K562 (cell line): ENCODE measurements around the gene MAP3K2. TPM values are rescaled to one million over a fixed set of nuclear protein-coding genes. Genes with fewer than 3 reads are reported as not detected.

Source experiments
- ATAC-seq: fragments of 200-7000 bp; cut with Tn5 transposase; 3 replicates; pipeline ENCODE4 v1.9.1; 2020; ENCODE audit warnings: moderate library complexity
- BruUV-seq: library from RNA; stranded (reverse); fragments of 400-500 nt; replicated peaks from 2 replicates; lab custom pipeline; 2021; lab: Mats Ljungman, UMichigan
- CTCF ChIA-PET: fragments of 300-600 bp; formaldehyde crosslinking; extraction: SDS; loops from one replicate; lab custom pipeline; 2021; ENCODE audit warnings: low intra/inter-chr PET ratio; lab: Yijun Ruan, JAX
- POLR2A ChIA-PET: fragments of 300-600, 350-650 bp; sonication (Branson Sonifier 250); formaldehyde crosslinking; extraction: SDS; loops from one replicate; lab custom pipeline; 2021; ENCODE audit warnings: antibody characterized with exemption, inconsistent platforms; lab: Yijun Ruan, JAX
- DNase-seq, 4 experiments: peaks; one replicate each; pipeline versions ENCODE4 v3.0.0 to v3.0.0-alpha.2; 2011 to 2018; ENCODE audit warnings: low spot score in 3 of 4, mixed read lengths in 3 of 4; ENCODE audit errors: extremely low read depth in 1 of 4
- FAIRE-seq: peaks from 2 replicates; lab custom pipeline; 2011; peaks lifted over from hg19 to GRCh38; lab: Jason Lieb, UNC
- H2AFZ ChIP-seq: 2 replicates; pipeline ENCODE4 v1.6.0; 2011; ENCODE audit warnings: low read depth, low read length, control low read depth, inconsistent platforms
- H3K27ac ChIP-seq: fragments of 200-600 bp; 3 replicates; pipeline ENCODE4 v1.8.0; 2011; ENCODE audit warnings: low read depth, mild to moderate bottlenecking, control low read depth, inconsistent platforms, low read length, moderate library complexity, mixed read lengths; ENCODE audit errors: extremely low read depth
- H3K27me3 ChIP-seq, 2 experiments: fragments of 300-600 bp in 1 of 2; 2 replicates in 1 of 2; 3 replicates in 1 of 2; pipeline versions ENCODE4 v1.6.0 to v1.8.0; 2011; ENCODE audit warnings: inconsistent platforms in 2 of 2, low read length in 2 of 2, mild to moderate bottlenecking in 1 of 2, mixed read lengths in 1 of 2, moderate library complexity in 1 of 2; ENCODE audit not compliant: control insufficient read depth in 2 of 2, insufficient read depth in 2 of 2
- H3K36me3 ChIP-seq: fragments of 300-600 bp; 3 replicates; pipeline ENCODE4 v1.8.0; 2011; ENCODE audit warnings: mild to moderate bottlenecking, low read length, inconsistent platforms; ENCODE audit not compliant: control insufficient read depth, insufficient read depth
- H3K4me1 ChIP-seq, 2 experiments: fragments of 200-600 bp in 1 of 2; replicated peaks in 1 of 2; 2 replicates in 1 of 2; 3 replicates in 1 of 2; pipeline versions ENCODE4 v1.5.1 to v1.8.0; 2011; ENCODE audit warnings: inconsistent platforms in 2 of 2, low read length in 2 of 2, mild to moderate bottlenecking in 1 of 2, mixed read lengths in 1 of 2, moderate library complexity in 1 of 2; ENCODE audit not compliant: control insufficient read depth in 2 of 2, insufficient read depth in 2 of 2
- H3K4me2 ChIP-seq: 2 replicates; pipeline ENCODE4 v1.6.1; 2011; ENCODE audit warnings: low read length, control low read depth, inconsistent platforms, mixed read lengths; ENCODE audit not compliant: insufficient read depth
- H3K4me3 ChIP-seq: fragments of 200-600 bp; sonication (generic), shearing (Covaris generic); 2 replicates; pipeline ENCODE4 v1.5.1; 2016; ENCODE audit warnings: control low read depth, inconsistent platforms
- H3K79me2 ChIP-seq: fragments of 200-600 bp; 3 replicates; pipeline ENCODE4 v1.8.0; 2011; ENCODE audit warnings: low read length, inconsistent platforms; ENCODE audit not compliant: control insufficient read depth, insufficient read depth
- H3K9ac ChIP-seq, 2 experiments: 2 replicates each; pipeline versions ENCODE4 v1.6.0 to v1.6.1; 2011; ENCODE audit warnings: low read depth in 2 of 2, low read length in 2 of 2, control low read depth in 1 of 2, inconsistent platforms in 1 of 2, mild to moderate bottlenecking in 1 of 2, mixed read lengths in 1 of 2; ENCODE audit not compliant: insufficient read depth in 1 of 2
- H3K9me1 ChIP-seq: one replicate; pipeline ENCODE4 v1.6.0; 2011; ENCODE audit warnings: inconsistent platforms, mild to moderate bottlenecking, low read length, moderate library complexity; ENCODE audit not compliant: control insufficient read depth, insufficient read depth
- H3K9me3 ChIP-seq: replicated peaks from 2 replicates; pipeline ENCODE4 v1.5.1; 2011; ENCODE audit warnings: low read depth, low read length, inconsistent platforms; ENCODE audit not compliant: control insufficient read depth, insufficient read depth
- H4K20me1 ChIP-seq: replicated peaks from 2 replicates; pipeline ENCODE4 v1.6.1; 2011; ENCODE audit warnings: low read length, inconsistent platforms, mixed read lengths; ENCODE audit not compliant: control insufficient read depth, insufficient read depth
- HMBOX1 ChIP-seq: sonication (generic); IDR thresholded peaks from 2 replicates; pipeline ENCODE4 v1.6.1; 2016
- POU5F1 ChIP-seq: fragments of 150-350 bp; IDR thresholded peaks from 2 replicates; pipeline ENCODE4 v1.6.1; 2014; ENCODE audit warnings: borderline replicate concordance, low read length, low read depth, mild to moderate bottlenecking; ENCODE audit not compliant: partially characterized antibody
- ZBTB17 ChIP-seq: fragments of 450-650 bp; formaldehyde crosslinking; IDR thresholded peaks from 2 replicates; pipeline ENCODE4 v1.4.0; 2020; ENCODE audit warnings: mild to moderate bottlenecking
- WGBS: fragments of 100-300 bp; shearing (Covaris generic); methylation state at CpG from one replicate; pipeline ENCODE4 v1.1.6; 2016; ENCODE audit warnings: low coverage, mixed read lengths; ENCODE audit not compliant: insufficient coverage; ENCODE audit errors: missing lambda C conversion rate; 5-methylcytosine and 5-hydroxymethylcytosine counted together
- in situ Hi-C: fragments of 300-500 bp; cut with MboI; formaldehyde crosslinking; loops from 4 replicates; pipeline ENCODE4 v1.15.0; 2018; ENCODE audit warnings: inconsistent platforms, mixed read lengths
- intact Hi-C: fragments of 100-400 bp; cut with micrococcal nuclease; formaldehyde crosslinking; loops from 2 replicates; pipeline ENCODE4 v1.14.2; 2022
- polyA plus RNA-seq, 8 experiments: library from polyadenylated mRNA; depleted of rRNA in 4 of 8; stranded (reverse) in 5 of 8; unstranded in 3 of 8; fragments of >200 nt; fragmentation: Nextera tagmentation in 2 of 8; fragmentation: Illumina TruSeq in 1 of 8; extraction: Ambion mirVana in 2 of 8; extraction: Trizol in 1 of 8; gene quantifications; 2 replicates each; pipeline versions ENCODE4 v1.2.1 to v1.2.3, GENCODE V29; 2011 to 2014; ENCODE audit warnings: inconsistent platforms in 1 of 8, missing spikeins in 1 of 8
- total RNA-seq, 7 experiments: library from RNA; depleted of rRNA in 6 of 7; stranded (reverse); fragments of >200 nt in 6 of 7; fragmentation: Illumina TruSeq in 2 of 7; extraction: Trizol in 2 of 7; gene quantifications; 2 replicates each; pipeline versions ENCODE4 v1.2.1 to v1.2.3, GENCODE V29; 2011 to 2021; ENCODE audit warnings: low replicate concordance in 1 of 7
- TF ChIP-seq, protein P1 (sequence below): sonication (generic); formaldehyde crosslinking; IDR thresholded peaks from 2 replicates; pipeline ENCODE4 v1.8.1; 2023; ENCODE audit warnings: mild to moderate bottlenecking, missing genetic modification reagents, moderate library complexity
- TF ChIP-seq, protein P2 (sequence below): fragments of 150-350 bp; IDR thresholded peaks from 2 replicates; pipeline ENCODE4 v1.6.1; 2014; ENCODE audit warnings: low read depth, mild to moderate bottlenecking, low read length, borderline replicate concordance

The MAP3K2 gene
- total and polyA plus RNA-seq, 9 of the 15 experiments (the other 6 are each of a cell fraction or from before 2014, with no cell fraction given), result 1.2 to 14.2 (median 5.7) TPM

DNA sequence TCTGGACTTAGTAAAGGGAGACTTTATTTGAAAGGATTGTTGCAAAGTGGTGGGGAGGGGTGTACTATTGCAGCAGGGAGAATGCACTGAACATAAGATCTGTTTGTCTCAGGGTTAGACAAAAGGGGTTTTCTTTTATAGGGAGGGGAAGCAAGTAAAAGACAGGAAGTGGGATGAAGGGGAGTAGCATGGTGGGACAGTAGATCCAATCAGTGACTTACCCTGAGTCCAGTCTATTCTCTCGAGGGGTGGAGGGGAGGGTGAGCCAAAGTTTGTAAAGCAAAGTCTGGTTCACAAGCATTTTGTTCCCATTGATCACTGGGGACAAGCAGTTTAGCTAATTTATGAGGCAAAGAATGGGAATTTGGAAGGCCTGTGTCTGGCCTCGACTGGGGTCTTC lies 132.6 kb downstream of the MAP3K2 start:
- H3K27me3 ChIP-seq, result no peaks in the 10 kb centered on the region
- no peak overlapping the region for H3K9ac ChIP-seq
- in situ Hi-C loops, result no loop called here
- BruUV-seq, result no TSS peak
- no peaks in the 10 kb centered on the region for H3K79me2 ChIP-seq
- no peak overlapping the region for H3K4me2 ChIP-seq
- no peaks in the 10 kb centered on the region for H3K9me3 ChIP-seq
- ATAC-seq, result no peak
- no peaks in the 10 kb centered on the region for H3K9me1 ChIP-seq
- no peak for TF ChIP-seq ZBTB17 (CRISPR knock-in tag)
- TF ChIP-seq, protein P1, sequence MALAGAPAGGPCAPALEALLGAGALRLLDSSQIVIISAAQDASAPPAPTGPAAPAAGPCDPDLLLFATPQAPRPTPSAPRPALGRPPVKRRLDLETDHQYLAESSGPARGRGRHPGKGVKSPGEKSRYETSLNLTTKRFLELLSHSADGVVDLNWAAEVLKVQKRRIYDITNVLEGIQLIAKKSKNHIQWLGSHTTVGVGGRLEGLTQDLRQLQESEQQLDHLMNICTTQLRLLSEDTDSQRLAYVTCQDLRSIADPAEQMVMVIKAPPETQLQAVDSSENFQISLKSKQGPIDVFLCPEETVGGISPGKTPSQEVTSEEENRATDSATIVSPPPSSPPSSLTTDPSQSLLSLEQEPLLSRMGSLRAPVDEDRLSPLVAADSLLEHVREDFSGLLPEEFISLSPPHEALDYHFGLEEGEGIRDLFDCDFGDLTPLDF (CRISPR knock-in tag), result no peak
- TF ChIP-seq POU5F1, result no peak
- 38% methylated on average over 2 of the region's 2 CpGs for whole genome bisulfite sequencing
- DNase-seq, result no peak
- intact Hi-C loops, result no loop called here
- CTCF ChIA-PET, result no interaction called here
- H3K4me1 ChIP-seq, result no peaks in the 10 kb centered on the region
- no peaks in the 10 kb centered on the region for H4K20me1 ChIP-seq
- no peak overlapping the region for H3K4me3 ChIP-seq
- no peak for FAIRE-seq
- POLR2A ChIA-PET, result no interaction called here
- H3K27ac ChIP-seq, result no peak overlapping the region
- no peak overlapping the region for H2AFZ ChIP-seq
- peaks cover 29% of the 10 kb centered on the region; the same call in 2 of the 3 replicates for H3K36me3 ChIP-seq

DNA sequence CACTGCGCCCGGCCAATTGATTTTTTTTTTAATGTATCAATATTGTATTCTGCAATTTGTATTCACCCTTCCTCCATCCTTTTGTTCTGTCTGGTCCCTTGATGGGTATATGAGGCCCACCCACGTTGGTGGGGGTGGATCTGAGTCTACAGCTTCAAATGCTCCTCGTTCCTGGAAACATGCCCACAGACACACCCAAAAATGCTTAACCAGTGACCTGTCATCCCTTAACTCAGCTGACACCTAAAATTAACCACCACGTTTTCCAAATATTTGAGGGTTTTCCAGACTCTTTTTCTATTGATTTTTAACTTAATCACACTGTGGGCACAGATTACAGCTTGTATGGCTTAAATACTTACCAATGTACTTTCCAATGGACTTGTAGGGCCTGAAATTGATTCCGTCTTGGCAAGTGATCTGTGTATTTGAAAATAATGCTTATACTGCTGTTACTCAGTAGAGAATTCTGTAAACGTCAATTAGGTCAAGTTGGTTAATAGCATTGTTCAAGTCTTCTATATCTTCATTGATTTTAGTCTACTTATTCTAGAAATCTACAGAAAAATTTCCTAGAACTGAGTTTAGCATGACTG lies 133.3 kb downstream of the MAP3K2 start:
- Histone ChIP-seq H3K4me1 (no peaks in the 10 kb centered on the region), H3K79me2 (no peaks in the 10 kb centered on the region), H3K9me1 (no peaks in the 10 kb centered on the region), H4K20me1 (no peaks in the 10 kb centered on the region), H3K4me3 (no peak overlapping the region), H3K9ac (no peak overlapping the region), H3K27ac (no peak overlapping the region), H2AFZ (no peak overlapping the region), H3K4me2 (no peak overlapping the region), H3K36me3 (peaks cover 22% of the 10 kb centered on the region; the same call in 2 of the 3 replicates), H3K9me3 (no peaks in the 10 kb centered on the region), H3K27me3 (no peaks in the 10 kb centered on the region; a peak in 1 of 5 replicates)
- intact Hi-C loops (no loop called here), in situ Hi-C loops (no loop called here)
- POLR2A ChIA-PET, result interaction anchor here (0.6 kb wide), 2 partner anchors 31 to 233 kb away, joined by 3 read pairs; no protein-coding TSS in a partner anchor
- WGBS, result 39% methylated on average over 7 of the region's 7 CpGs
- CTCF ChIA-PET, result no interaction called here
- BruUV-seq, result no TSS peak
- ATAC-seq (no peak), DNase-seq (peak in 1 of 4 experiments; percentile 15), FAIRE-seq (no peak)
- TF ChIP-seq HMBOX1, result 0 out of 2 replicates have a peak, but pooled peaks have one; percentile 19
- TF ChIP-seq, protein P2, sequence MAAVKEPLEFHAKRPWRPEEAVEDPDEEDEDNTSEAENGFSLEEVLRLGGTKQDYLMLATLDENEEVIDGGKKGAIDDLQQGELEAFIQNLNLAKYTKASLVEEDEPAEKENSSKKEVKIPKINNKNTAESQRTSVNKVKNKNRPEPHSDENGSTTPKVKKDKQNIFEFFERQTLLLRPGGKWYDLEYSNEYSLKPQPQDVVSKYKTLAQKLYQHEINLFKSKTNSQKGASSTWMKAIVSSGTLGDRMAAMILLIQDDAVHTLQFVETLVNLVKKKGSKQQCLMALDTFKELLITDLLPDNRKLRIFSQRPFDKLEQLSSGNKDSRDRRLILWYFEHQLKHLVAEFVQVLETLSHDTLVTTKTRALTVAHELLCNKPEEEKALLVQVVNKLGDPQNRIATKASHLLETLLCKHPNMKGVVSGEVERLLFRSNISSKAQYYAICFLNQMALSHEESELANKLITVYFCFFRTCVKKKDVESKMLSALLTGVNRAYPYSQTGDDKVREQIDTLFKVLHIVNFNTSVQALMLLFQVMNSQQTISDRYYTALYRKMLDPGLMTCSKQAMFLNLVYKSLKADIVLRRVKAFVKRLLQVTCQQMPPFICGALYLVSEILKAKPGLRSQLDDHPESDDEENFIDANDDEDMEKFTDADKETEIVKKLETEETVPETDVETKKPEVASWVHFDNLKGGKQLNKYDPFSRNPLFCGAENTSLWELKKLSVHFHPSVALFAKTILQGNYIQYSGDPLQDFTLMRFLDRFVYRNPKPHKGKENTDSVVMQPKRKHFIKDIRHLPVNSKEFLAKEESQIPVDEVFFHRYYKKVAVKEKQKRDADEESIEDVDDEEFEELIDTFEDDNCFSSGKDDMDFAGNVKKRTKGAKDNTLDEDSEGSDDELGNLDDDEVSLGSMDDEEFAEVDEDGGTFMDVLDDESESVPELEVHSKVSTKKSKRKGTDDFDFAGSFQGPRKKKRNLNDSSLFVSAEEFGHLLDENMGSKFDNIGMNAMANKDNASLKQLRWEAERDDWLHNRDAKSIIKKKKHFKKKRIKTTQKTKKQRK, result no peak
